Activated naive CD4-positive, alpha-beta T cell treated with anti-CD3 and anti-CD28 coated beads, Interleukin-2, amount 50 U/mL, for 24 hours (primary cell): Measurements from ENCODE around the gene DLAT.
"Not testable (repeated sequence)": the region's sequence is repeated elsewhere in the genome, so short reads cannot be mapped to it uniquely, and the experiment has no call there.

Experiments used
- H3K27ac Mint-ChIP-seq: one replicate; pipeline ENCODE4 v1.8.0; 2021; ENCODE audit warnings: mild to moderate bottlenecking, mixed read lengths
- H3K27me3 Mint-ChIP-seq: one replicate; pipeline ENCODE4 v1.8.0; 2021; ENCODE audit warnings: mixed read lengths
- H3K36me3 Mint-ChIP-seq: one replicate; pipeline ENCODE4 v1.8.0; 2021; ENCODE audit warnings: mixed read lengths
- H3K4me1 Mint-ChIP-seq: one replicate; pipeline ENCODE4 v1.8.0; 2021; ENCODE audit warnings: mixed read lengths
- H3K4me3 Mint-ChIP-seq: one replicate; pipeline ENCODE4 v1.8.0; 2021; ENCODE audit warnings: mild to moderate bottlenecking, mixed read lengths
- H3K9me3 Mint-ChIP-seq: one replicate; pipeline ENCODE4 v1.8.0; 2021; ENCODE audit warnings: mixed read lengths

The DLAT gene

GRCh38 chr11:111996129-111996528 is 29.1 kb upstream of the DLAT start:
- H3K27me3 Mint-ChIP-seq, result no peaks in the 10 kb centered on the region
- peaks cover 1% of the 10 kb centered on the region for H3K36me3 Mint-ChIP-seq
- peaks cover 6% of the 10 kb centered on the region for H3K4me1 Mint-ChIP-seq
- no peaks in the 10 kb centered on the region for H3K9me3 Mint-ChIP-seq
- H3K4me3 Mint-ChIP-seq, result no peak overlapping the region
- no peak overlapping the region for H3K27ac Mint-ChIP-seq

GRCh38 chr11:111996669-111997068 is 28.5 kb upstream of the DLAT start:
- not testable (repeated sequence) for H3K9me3 Mint-ChIP-seq, H3K4me3 Mint-ChIP-seq, H3K27ac Mint-ChIP-seq, H3K27me3 Mint-ChIP-seq, H3K4me1 Mint-ChIP-seq, H3K36me3 Mint-ChIP-seq

GRCh38 chr11:111999111-111999510 is 26.1 kb upstream of the DLAT start:
- H3K27me3 Mint-ChIP-seq, result peaks cover 2% of the 10 kb centered on the region
- H3K27ac Mint-ChIP-seq, result no peak overlapping the region
- no peaks in the 10 kb centered on the region for H3K9me3 Mint-ChIP-seq
- H3K4me3 Mint-ChIP-seq, result no peak overlapping the region
- peaks cover 6% of the 10 kb centered on the region for H3K4me1 Mint-ChIP-seq
- H3K36me3 Mint-ChIP-seq, result peaks cover 1% of the 10 kb centered on the region

- Mint-ChIP-seq H3K27ac (no peak overlapping the region), H3K4me3 (no peak overlapping the region), H3K27me3 (peaks cover 2% of the 10 kb centered on the region), H3K9me3 (no peaks in the 10 kb centered on the region), H3K4me1 (peaks cover 6% of the 10 kb centered on the region), H3K36me3 (peaks cover 1% of the 10 kb centered on the region)
These were observed 24.5 kb upstream of the DLAT start for GRCh38 chr11:112000703-112001102.

GRCh38 chr11:112002491-112003216 is 22.6 kb upstream of the DLAT start:
- Mint-ChIP-seq H3K4me3 (no peak overlapping the region), H3K9me3 (no peaks in the 10 kb centered on the region), H3K4me1 (peaks cover 5% of the 10 kb centered on the region), H3K27ac (no peak overlapping the region), H3K36me3 (peaks cover 1% of the 10 kb centered on the region), H3K27me3 (peaks cover 2% of the 10 kb centered on the region)

GRCh38 chr11:112004389-112004788 is 20.8 kb upstream of the DLAT start:
- no peaks in the 10 kb centered on the region for H3K9me3 Mint-ChIP-seq
- H3K4me3 Mint-ChIP-seq, result no peak overlapping the region
- H3K27me3 Mint-ChIP-seq, result peaks cover 6% of the 10 kb centered on the region
- H3K27ac Mint-ChIP-seq, result no peak overlapping the region
- peaks cover 1% of the 10 kb centered on the region for H3K36me3 Mint-ChIP-seq
- no peaks in the 10 kb centered on the region for H3K4me1 Mint-ChIP-seq

- H3K27me3 Mint-ChIP-seq, result peaks cover 8% of the 10 kb centered on the region
- H3K27ac Mint-ChIP-seq, result no peak overlapping the region
- H3K9me3 Mint-ChIP-seq, result no peaks in the 10 kb centered on the region
- H3K4me1 Mint-ChIP-seq, result no peaks in the 10 kb centered on the region
- no peak overlapping the region for H3K4me3 Mint-ChIP-seq
- H3K36me3 Mint-ChIP-seq, result peaks cover 1% of the 10 kb centered on the region
These were observed 19.6 kb upstream of the DLAT start for GRCh38 chr11:112005422-112006094.

- H3K4me1 Mint-ChIP-seq, H3K9me3 Mint-ChIP-seq, H3K27me3 Mint-ChIP-seq, H3K36me3 Mint-ChIP-seq, H3K27ac Mint-ChIP-seq, H3K4me3 Mint-ChIP-seq: not testable (repeated sequence)
These were observed 19.1 kb upstream of the DLAT start for GRCh38 chr11:112006095-112006441.

- not testable (repeated sequence) for H3K9me3 Mint-ChIP-seq, H3K4me3 Mint-ChIP-seq, H3K27ac Mint-ChIP-seq, H3K36me3 Mint-ChIP-seq, H3K4me1 Mint-ChIP-seq, H3K27me3 Mint-ChIP-seq
These were observed 13.8 kb upstream of the DLAT start for GRCh38 chr11:112011451-112011850.

- no peak overlapping the region for H3K4me3 Mint-ChIP-seq
- H3K27me3 Mint-ChIP-seq, result peaks cover 6% of the 10 kb centered on the region
- H3K4me1 Mint-ChIP-seq, result no peaks in the 10 kb centered on the region
- H3K9me3 Mint-ChIP-seq, result no peaks in the 10 kb centered on the region
- no peak overlapping the region for H3K27ac Mint-ChIP-seq
- no peaks in the 10 kb centered on the region for H3K36me3 Mint-ChIP-seq
These were observed 12.3 kb upstream of the DLAT start for GRCh38 chr11:112012874-112013273.

- Mint-ChIP-seq H3K4me1 (no peaks in the 10 kb centered on the region), H3K9me3 (no peaks in the 10 kb centered on the region), H3K27ac (no peak overlapping the region), H3K4me3 (no peak overlapping the region), H3K27me3 (peaks cover 2% of the 10 kb centered on the region), H3K36me3 (no peaks in the 10 kb centered on the region)
These were observed 11.6 kb upstream of the DLAT start for GRCh38 chr11:112013497-112014164.

GRCh38 chr11:112016088-112016764 is 9.0 kb upstream of the DLAT start:
- H3K4me3 Mint-ChIP-seq, result no peak overlapping the region
- no peaks in the 10 kb centered on the region for H3K27me3 Mint-ChIP-seq
- no peaks in the 10 kb centered on the region for H3K9me3 Mint-ChIP-seq
- no peak overlapping the region for H3K27ac Mint-ChIP-seq
- H3K4me1 Mint-ChIP-seq, result no peaks in the 10 kb centered on the region
- H3K36me3 Mint-ChIP-seq, result no peaks in the 10 kb centered on the region

GRCh38 chr11:112016765-112017376 is 8.3 kb upstream of the DLAT start:
- no peaks in the 10 kb centered on the region for H3K36me3 Mint-ChIP-seq
- H3K4me3 Mint-ChIP-seq, result no peak overlapping the region
- H3K27me3 Mint-ChIP-seq, result no peaks in the 10 kb centered on the region
- no peaks in the 10 kb centered on the region for H3K9me3 Mint-ChIP-seq
- H3K4me1 Mint-ChIP-seq, result no peaks in the 10 kb centered on the region
- H3K27ac Mint-ChIP-seq, result no peak overlapping the region

GRCh38 chr11:112017538-112017937 is 7.7 kb upstream of the DLAT start:
- peaks cover 3% of the 10 kb centered on the region for H3K4me1 Mint-ChIP-seq
- no peak overlapping the region for H3K4me3 Mint-ChIP-seq
- no peaks in the 10 kb centered on the region for H3K27me3 Mint-ChIP-seq
- no peaks in the 10 kb centered on the region for H3K9me3 Mint-ChIP-seq
- H3K27ac Mint-ChIP-seq, result no peak overlapping the region
- H3K36me3 Mint-ChIP-seq, result no peaks in the 10 kb centered on the region

GRCh38 chr11:112019066-112019465 is 6.1 kb upstream of the DLAT start:
- Mint-ChIP-seq H3K27me3 (no peaks in the 10 kb centered on the region), H3K4me1 (peaks cover 14% of the 10 kb centered on the region), H3K9me3 (no peaks in the 10 kb centered on the region), H3K27ac (no peak overlapping the region), H3K4me3 (no peak overlapping the region), H3K36me3 (peaks cover 3% of the 10 kb centered on the region)
